Hepatic stellate cell (primary cell): Measurements from ENCODE around the gene SSC5D.
A peak's percentile ranks its signal among the peaks of the same experiment; 100 is the strongest.

Experiments
- DNase-seq: peaks from one replicate; pipeline ENCODE4 v3.0.0; 2011; ENCODE audit warnings: low spot score

SSC5D gene

DNA sequence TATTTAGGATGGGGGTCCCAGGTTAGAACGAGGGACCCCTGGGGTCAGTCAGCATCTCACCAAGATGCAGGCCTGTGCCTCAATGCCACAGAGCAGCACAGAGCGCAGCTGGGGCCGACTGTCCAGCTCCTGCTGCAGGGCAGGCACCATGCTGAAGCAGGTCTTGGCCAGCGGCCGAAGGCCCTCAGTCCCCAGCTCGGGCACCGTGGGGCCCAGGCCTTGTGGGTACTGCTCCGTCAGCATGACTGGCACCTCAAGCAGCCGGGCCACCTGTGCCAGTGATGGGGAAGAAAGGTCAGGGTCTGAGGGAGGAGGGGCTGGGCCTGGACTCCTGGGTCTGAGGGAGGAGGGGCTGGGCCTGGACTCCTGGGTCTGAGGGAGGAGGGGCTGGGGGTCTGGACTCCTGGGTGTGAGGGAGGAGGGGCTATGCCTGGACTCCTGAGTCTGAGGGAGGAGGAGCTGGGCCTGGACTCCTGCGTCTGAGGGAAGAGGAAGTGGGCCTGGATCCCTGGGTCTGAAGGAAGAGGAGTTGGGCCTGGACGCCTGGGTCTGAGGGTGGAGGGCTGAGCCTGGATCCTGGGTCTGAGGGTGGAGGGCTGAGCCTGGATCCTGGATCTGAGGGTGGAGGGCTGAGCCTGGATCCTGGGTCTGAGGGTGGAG is 32.5 kb upstream of the SSC5D start:
- no peak for DNase-seq

DNA sequence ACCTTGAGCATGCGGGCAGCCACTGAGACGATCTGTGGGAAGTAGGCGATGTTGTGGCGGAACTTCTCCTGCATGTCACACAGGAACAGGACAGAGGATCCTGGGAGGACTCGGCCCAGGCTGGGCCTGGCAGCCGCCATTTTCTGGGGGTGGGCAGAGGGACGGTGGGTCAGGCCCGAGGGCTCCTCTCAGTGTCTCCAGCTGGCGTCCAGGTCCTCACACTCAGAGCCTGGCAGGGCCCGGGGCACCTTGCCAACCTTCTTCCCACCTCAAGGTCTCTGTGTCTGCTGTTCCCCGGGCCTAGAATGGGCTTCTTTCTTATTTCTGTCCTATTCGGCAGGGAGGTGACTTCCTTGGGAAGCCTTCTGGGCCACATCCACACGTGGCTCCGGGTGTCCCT is 31.9 kb upstream of the SSC5D start:
- DNase-seq: no peak

DNA sequence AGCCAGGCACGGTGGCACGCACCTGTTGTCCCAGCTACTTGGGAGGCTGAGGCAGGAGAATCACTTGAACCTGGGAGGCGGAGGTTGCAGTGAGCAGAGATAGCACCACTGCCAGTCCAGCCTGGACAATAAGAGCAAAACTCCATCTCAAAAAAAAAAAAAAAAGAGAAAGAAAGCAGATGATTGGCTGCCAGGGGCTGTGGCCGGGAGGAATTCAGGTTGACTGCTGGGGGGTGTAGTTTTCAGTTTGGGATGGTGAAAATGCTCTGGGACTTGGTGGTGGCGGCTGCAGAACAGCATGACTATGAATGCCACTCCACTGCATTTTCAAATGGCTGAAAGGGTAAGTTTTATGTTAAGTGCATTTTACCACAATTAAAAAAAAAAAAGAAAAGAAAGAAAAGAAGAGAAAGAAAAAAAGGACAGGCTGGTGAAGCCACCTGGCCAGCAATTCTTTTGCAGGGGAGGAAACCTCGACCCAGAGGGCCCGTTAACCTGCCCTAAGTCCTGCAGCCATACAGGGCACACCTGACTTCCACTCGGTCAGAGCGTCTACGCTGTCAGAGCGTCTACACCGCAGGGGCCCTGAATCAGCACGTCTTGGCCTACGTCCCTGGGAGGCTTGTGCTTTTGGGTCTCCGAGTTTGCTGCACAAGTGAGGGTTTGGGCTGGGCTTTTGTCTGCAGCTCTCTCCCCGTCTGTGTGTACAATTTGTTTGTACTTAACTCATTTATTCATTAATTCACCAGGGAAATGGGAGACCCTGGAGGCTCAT is 30.4 kb upstream of the SSC5D start:
- no peak for DNase-seq

DNA sequence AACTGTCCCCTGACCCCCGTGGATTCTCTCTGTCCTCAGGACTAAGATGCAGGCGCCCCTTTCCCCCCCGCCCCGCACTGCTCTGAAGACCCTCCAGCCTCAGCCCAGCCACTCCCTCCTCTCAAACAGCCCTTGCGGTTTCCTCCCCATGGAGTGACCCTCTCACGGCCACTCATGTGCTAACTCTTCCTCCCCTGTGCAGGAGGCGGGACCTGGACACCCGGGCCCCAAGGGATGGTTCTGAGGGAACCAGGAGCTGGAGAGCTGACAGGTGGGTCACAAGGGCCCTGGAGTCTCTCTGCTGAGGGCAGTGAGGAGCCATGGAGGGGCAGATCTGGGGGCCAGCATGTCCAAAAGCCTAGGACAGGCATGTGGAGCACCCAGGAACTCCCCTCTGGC is 28.7 kb upstream of the SSC5D start:
- no peak for DNase-seq

DNA sequence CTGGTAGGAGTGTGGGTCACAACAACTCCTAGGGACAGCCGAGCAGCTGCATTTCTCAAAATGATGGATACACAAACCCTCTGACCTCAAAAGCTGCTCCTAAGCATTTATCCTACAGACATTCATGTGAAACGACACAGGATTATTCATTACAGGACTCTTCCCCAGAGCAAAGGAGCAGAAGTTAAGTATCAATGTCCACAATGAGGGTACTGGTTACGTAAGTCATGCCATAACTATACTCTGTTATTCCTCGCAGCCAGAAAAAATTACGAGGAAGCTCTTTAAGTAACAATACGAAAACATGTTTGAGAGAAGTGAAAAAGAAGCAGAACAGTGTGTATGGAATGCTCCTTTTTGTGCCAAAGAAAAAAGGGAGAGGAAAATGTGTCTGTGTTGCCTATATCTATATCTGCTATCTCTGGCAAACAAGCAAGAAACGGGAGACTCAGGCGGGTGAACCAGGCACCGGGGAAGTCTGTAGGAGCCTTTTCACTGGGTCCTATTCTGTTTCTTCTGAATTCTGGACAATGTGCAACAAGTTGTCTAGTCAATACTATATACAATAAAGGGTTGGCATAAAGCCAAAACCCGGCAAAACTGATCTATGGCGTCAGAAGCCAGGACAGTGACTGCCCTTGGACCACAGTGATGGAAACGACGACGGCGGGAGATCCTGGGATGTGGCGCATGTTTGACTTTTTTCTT is 28.1 kb upstream of the SSC5D start:
- no peak for DNase-seq

DNA sequence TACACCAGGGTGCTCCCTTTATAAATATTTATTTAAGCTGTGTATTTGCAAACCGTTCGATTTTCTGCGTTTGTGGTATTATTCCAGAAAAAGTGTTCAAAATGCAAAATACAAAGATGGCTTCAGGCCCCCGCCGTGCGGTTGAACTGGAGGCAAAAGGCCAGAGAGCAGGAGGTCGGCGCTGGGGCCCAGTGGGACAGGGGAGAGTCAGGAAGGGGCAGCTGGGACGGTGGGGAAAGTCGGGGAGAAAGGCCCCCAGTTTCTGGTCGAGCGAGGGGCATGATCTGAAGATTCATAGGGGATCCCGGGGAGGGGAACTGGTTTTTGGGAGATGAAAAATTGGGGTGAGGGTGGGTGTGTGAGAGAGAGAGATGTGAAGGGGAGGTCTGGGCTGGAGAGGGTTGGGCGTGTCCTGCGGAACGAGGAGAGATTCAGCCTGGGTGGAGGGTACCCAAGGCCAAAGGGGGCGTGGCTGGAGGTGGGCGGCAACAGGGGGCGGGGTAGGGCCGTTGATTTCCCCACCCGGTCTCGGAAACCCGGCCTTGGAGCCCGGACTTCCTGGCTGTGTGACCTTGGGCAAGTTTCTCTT is 27.5 kb upstream of the SSC5D start:
- peak; percentile 69 for DNase-seq

DNA sequence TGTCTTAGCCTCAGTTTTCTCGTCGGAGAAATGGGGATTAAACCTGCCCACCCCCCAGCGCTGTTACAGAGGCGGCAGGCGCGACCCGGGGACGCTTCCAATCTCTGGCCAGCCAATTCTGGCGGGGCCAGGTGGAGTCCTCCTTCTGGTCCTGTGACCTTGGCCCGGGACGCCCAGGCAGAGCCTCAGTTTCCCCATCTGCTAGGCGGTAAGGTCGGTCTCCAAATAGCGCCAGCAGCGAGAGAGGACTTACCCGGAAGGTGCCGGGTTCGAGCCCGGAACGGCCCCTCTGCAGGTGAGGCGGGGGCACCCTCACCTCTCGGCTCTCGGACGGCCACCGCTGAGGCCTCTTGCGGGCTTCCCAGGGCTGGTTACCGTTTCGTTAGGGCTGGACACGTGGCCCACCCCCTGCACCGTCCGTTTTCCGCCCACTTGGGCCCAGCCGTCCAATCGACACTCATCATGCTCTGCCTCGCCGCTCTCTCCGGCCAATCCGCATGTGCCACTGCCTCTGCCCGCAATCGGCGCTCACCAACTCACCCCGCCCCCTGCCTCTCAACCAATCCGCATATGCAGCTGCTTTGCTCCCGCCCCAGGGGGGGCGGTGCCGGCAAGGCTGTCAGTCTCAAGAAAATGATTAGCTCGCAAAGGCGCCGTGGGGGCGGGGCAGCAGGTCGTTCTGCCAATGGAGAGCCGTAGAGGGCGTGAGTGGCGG is 26.8 kb upstream of the SSC5D start, which contains the start of gene ISOC2:
Gene ISOC2 (minus strand): TSS at position 384 of the 715 bp plus-strand sequence. CDS start 5,156 bp downstream, outside the sequence.
- peak; percentile 100 for DNase-seq

DNA sequence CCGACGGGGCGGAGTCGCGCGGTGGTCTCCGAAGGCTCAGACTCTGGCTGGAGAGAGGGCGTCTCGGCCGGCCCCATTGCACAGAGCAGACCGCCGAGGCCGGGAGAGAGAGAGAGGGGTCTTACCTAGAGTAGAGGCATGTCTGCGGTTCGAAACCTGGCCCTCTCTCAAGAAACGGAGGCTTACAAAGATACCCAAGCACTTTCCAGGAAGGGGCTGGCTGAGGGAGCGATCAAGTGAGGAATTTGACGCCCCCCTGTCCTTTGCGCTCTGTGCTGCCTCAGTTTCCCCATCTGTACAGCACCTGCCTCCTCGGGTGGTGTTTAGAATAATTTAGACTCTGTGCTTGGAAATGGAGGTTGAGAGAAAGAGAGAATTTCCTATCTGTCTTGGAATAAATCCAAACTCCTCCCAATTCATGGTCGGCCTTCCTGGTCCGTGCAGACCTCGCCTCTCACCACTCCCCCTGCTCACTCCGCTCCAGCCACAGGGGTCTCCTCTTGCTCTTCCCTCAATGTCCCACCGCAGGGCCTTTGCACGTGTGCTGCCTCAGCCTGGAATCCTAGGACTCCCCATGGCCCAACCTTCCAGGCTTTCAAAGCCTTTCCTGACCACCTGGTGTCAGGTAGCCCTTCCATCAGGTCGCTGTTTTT is 26.1 kb upstream of the SSC5D start:
- DNase-seq: peak; percentile 70

DNA sequence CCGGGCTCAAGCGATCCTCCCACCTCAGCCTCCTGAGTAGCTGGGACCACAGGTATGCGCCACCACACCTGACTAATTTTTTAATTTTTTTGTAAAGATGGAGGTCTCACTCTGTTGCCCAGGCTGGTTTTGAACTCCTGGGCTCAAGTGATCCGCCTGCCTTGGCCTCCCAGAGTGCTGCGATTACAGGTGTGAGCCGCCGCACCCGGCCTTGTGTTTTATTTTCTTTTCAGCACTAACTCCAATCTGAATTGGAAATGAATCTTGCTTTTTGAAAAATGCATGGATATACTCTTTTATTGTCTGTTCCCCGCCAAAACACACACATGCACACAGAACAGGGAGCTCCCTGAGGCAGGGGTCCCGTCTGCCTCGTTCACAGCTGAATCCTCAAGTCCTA is 25.5 kb upstream of the SSC5D start:
- no peak for DNase-seq

DNA sequence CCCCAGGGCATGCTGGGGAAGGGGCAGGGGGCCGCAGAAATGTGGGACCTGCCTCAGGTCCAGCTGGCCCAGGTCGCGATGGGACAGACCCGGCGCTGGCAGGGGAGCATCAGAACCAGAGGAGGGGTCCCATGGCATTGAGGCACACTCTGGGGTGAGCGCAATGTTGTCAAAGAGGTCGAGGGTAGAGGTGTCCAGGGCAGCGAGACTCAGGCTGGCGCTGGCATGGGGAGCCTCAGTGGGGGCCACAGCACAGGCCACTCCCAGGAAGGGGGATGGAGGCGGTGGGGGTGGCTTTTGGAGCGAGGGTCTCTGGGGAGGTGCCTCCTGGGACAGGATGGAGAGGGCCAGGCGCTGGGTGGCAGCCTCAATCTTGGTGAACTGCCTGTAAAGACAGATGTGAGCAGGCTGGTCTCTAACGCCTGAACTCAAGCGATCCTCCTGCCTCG is 24.6 kb upstream of the SSC5D start:
- DNase-seq: no peak

DNA sequence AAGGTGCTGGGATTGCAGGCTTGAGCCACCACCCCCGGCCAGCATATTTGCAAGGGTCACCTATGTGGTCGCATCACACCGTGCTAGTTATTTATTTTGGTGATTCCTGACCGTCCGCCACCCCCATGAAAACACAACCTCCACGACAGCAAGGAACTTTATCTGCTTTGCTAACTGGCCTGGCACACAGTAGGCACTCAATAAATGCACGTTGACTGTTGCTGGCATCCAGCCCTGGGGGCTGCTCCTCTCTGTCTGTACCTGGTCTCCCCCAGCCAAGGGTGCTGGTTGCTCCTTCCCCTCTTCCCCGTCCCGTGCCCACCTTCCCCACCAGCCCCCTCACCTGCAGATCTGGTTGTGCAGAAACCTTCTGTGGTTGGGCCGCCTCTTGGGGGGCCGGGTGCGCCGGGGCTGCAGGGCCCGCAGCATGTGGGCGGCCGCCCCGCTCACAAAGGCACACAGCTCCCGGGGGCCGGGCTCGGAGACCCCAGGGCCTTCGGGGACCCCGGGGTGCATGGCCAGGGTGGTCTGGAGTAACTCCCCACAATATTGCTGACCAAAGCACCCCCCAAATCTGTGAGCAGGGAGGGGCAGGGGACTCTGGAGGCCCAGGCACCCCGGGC is 24.1 kb upstream of the SSC5D start:
- DNase-seq: no peak

DNA sequence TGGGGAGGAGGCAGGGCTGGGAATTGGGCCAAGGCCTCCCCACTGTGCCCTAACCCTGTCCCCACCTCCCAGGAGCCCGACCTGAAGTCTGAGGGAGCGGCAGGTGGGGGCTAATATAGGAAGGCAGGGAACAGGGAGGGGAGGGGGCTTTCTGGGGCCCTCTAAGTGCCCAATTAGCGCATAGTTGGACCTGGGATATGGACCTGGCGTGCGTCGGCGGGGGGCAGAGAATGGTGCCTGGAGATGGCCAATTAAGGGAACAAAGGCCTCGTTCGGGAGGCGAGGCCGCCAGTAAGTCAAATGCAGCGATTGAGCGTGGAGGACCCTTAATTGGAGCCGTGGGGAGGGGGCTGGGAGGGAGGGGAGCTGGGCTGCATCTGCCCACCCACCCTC is 23.6 kb upstream of the SSC5D start, which contains the start of gene C19orf85:
Gene C19orf85 (minus strand): TSS at position 90 of the 393 bp plus-strand sequence. CDS start 197 bp downstream, outside the sequence.
- DNase-seq: no peak

DNA sequence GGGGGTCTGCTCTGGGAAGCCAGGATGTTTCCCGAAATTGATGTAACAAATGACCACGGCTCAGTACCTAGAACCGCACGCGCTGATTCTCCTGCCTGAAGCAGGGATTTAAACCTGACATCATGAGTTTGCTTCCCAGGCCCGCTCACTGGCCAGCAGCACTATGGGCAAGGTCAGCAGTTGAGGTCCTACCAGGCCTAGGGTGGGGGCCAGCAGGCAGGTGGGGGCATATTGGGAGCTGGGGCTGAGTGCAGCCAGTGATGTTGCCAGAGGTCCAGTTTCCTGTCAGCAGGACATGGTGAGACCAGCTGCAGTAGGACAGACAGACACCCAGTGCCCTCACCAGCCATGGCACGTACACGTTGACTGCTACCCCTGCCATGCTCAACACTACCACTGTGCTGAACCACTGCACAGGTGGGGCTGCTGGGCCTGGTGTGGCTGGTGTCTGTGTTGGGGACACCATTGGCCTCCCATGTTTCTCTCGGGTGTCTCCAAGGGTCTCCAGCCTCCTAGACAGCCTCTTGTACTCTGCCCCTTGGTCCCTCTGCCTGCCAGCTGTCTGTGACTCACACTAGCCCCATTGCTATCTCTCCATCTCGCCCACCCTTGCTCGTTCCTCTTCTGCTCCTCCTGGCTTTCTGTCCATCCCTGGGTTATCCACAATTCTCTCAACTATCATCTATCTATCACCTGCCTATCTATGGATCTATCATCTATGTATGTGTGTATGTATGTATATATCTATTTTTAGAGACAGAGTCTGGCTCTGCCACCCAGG is 22.6 kb upstream of the SSC5D start:
- DNase-seq: no peak

DNA sequence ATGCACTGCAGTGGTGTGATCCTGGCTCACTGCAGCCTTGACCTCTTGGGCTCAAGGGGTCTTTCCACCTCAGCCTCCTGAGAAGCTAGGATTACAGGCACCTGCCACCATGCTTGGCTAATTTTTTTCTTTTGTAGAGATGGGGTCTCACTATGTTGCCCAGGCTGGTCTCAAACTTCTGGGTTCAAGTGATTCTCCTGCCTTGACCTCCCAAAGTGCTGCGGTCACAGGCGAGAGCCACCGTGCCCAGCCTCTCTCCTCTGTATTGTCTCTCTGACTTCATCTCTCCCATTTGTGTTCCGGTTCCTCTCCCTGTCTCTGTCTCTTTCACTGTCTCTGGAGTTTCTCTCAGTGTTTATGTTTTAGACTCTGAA is 22.0 kb upstream of the SSC5D start:
- no peak for DNase-seq

DNA sequence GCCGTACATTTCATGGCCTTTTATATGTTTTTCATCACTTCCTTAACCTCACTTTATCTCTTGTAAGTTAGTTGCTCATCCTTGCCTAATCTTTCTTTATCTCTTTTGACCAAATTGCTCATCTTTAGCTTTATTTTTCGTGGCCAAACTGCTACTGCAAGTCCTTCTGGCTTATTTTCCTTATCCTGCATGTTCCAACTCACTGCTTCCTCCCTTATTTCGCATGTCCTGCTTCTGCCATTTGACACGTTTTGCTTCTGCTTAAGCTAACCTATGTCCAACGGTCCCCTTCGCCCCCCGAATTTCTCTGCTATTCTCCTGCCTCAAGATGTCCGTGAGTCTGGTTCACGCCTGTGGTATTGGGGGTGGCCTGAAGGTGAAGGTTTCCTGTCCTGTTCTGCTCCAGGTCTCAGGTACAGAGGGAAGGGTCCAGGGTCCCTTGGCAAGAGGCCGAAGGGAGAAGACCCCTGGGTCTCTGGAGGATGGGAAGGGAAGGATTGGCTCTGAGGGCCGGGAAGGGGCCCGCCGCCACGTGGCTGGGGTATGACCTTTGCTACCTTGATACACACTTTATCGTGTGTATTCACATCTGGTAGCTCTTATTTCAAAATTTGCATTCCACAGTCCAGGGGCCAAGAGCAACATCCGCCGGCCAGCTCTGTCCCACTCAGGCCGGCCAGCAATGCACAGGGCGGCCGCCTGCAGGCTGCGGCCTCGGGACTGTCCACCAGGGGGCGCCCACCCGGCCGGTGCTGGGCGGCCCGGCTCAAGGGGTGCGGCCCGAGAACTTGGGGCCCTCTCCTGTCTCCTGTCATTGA is 20.8 kb upstream of the SSC5D start:
- peak; percentile 87 for DNase-seq

DNA sequence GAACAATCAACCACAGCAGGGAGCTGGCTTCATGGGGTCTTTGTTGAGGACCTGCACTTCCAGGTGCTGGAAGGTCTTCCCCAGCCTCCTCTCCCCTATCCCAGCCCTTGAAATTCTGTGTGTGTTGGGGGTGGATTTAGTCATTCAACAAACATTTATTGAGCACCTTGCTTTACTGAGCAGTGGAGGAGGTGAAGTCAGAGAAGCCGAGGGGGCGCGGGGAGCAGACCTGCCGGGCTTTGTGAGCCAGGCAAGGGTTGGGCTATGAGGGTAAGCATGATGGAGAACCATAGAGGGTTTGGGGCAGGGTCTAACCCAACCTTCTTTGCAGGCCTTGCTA is 20.2 kb upstream of the SSC5D start:
- no peak for DNase-seq

DNA sequence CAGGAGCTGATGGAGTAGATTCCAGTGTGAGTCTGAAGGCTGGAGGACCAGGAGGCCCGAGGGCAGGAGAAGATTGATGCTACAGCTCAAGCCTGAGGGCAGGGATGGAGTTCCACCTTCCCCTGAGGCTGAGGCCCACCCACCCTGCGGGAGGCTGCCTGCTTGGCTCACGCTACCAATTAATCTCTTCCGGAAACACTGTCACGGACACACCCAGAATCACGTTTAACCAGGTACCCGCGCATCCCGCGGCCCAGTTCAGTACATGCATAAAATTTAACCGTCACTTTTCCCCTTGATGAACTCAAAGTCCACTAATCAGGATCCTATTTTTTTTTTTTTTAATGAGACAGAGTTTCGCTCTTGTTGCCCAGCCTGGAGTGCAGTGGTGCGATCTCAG is 17.0 kb upstream of the SSC5D start:
- DNase-seq: no peak

DNA sequence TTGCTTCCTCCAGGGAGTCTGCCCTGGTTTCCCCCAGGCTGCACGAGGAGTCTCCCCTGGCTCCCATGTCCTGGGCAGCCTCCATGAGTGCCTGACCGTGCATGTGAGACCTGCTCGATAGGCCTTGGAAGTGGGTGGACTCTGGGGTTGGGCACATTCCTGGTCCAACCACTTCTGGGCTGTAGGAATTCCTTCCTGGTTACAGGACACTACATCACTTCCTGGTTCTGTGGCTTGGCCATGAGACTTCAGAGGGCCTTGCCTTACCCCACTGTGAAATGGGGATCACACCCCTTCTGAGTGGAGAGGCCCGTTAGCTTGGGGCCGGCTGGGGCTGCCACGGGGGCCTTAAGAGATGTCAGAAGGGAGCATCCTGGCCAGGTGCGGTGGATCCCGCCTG is 15.8 kb upstream of the SSC5D start:
- peak; percentile 83 for DNase-seq
